Left lung (tissue), 10 donors: ENCODE measurements around the gene C9orf50. TPM values are rescaled to one million over a fixed set of nuclear protein-coding genes. Genes with fewer than 3 reads are reported as not detected.

ENCODE experiments used
- ATAC-seq: fragments of 200-7000 bp; cut with Tn5 transposase; one replicate; pipeline ENCODE4 v1.9.1; 2020; ENCODE audit warnings: moderate library complexity
- DNase-seq, 4 donors: peaks; one replicate each; pipeline ENCODE4 v3.0.0-alpha.2; 2013 to 2020
- H3K27ac ChIP-seq, 2 donors: fragments of 200-600 bp; sonication (generic) in 1 of 2; one replicate each; pipeline versions ENCODE4 v1.5.0 to v1.8.0; 2020 to 2021
- H3K27me3 ChIP-seq, 2 donors: fragments of 200-600 bp; sonication (generic) in 1 of 2; one replicate each; pipeline versions ENCODE4 v1.5.0 to v1.8.0; 2020 to 2021
- H3K36me3 ChIP-seq, 2 donors: fragments of 200-600 bp; sonication (generic) in 1 of 2; one replicate each; pipeline versions ENCODE4 v1.5.0 to v1.8.0; 2020 to 2021
- H3K4me1 ChIP-seq, 2 donors: fragments of 200-600 bp; one replicate each; pipeline ENCODE4 v1.8.0; 2021
- H3K4me3 ChIP-seq, 2 donors: fragments of 200-600 bp; sonication (generic) in 1 of 2; one replicate each; pipeline versions ENCODE4 v1.5.0 to v1.8.0; 2020 to 2021; ENCODE audit warnings: mild to moderate bottlenecking in 1 of 2
- H3K9me3 ChIP-seq, 2 donors: fragments of 200-600 bp; sonication (generic) in 1 of 2; one replicate each; pipeline versions ENCODE4 v1.5.0 to v1.8.0; 2020 to 2021
- CTCF ChIP-seq, 2 donors: fragments of 200-600 bp; sonication (generic) in 1 of 2; IDR thresholded peaks; one replicate each; pipeline versions ENCODE4 v1.5.0 to v1.8.0; 2021; ENCODE audit warnings: antibody characterized with exemption in 2 of 2
- intact Hi-C, 2 donors: fragments of 100-400 bp; cut with DNase I; formaldehyde crosslinking; loops; one replicate each; pipeline versions ENCODE4 v1.11.2 to v1.14.2; 2022
- polyA plus RNA-seq, 6 donors: library from polyadenylated mRNA; unstranded; fragments of 120-200 nt; gene quantifications; one replicate each; pipeline ENCODE4 v1.2.1, GENCODE V29; 2013; ENCODE audit not compliant: insufficient read length in 6 of 6
- total RNA-seq, 2 donors: library from RNA; stranded (reverse); fragmentation: NEBNext Ultra II Directional; extraction: Animal tissue kit (Norgen Biotek cat#: 25700); gene quantifications; one replicate each; pipeline ENCODE4 v1.2.1, GENCODE V29; 2021
- donor health status: DM: no; HTN: yes; CAD: no.
- donor health status: DM: no; HTN: no; CAD: no.

The C9orf50 gene
- total and polyA plus RNA-seq, 8 donors: 0.18 to 0.51 (median 0.44) TPM; not detected in 2

GRCh38 chr9:129562917-129563316 is 58.0 kb downstream of the C9orf50 start:
- DNase-seq: no peak
- Histone ChIP-seq H3K4me3 (no peak overlapping the region), H3K9me3 (no peaks in the 10 kb centered on the region), H3K4me1 (peaks cover 0 to 11% of the 10 kb centered on the region in 2 donors), H3K27me3 (peaks cover 0 to 11% of the 10 kb centered on the region in 2 donors), H3K27ac (no peak overlapping the region), H3K36me3 (no peaks in the 10 kb centered on the region)
- ATAC-seq: no peak
- TF ChIP-seq CTCF (IDR thresholded peaks at IDR 0.05): no peak
- intact Hi-C loops: no loop called here

GRCh38 chr9:129562514-129562913 is 58.4 kb downstream of the C9orf50 start:
- no peak overlapping the region for H3K4me3 ChIP-seq
- no peaks in the 10 kb centered on the region for H3K36me3 ChIP-seq
- peaks cover 0 to 7% of the 10 kb centered on the region in 2 donors for H3K27me3 ChIP-seq
- H3K4me1 ChIP-seq: peaks cover 0 to 7% of the 10 kb centered on the region in 2 donors
- H3K9me3 ChIP-seq: no peaks in the 10 kb centered on the region
- TF ChIP-seq CTCF (IDR thresholded peaks at IDR 0.05): no peak
- DNase-seq: no peak
- intact Hi-C loops: no loop called here
- no peak for ATAC-seq
- no peak overlapping the region for H3K27ac ChIP-seq

Other genes starting within 250 kb of the C9orf50 start
- gene NTMT1, start 5.1 kb upstream of the C9orf50 start, total RNA-seq: 10 to 100 TPM; 25.3 to 35.4 TPM
- gene NTMT1, start 5.1 kb upstream of the C9orf50 start, polyA plus RNA-seq: 10 to 100 TPM; 19.5 to 26.8 (median 22.8) TPM
- gene ASB6, start 21.1 kb upstream of the C9orf50 start, total RNA-seq: 10 to 100 TPM; 15.8 to 18.0 TPM
- gene ASB6, start 21.1 kb upstream of the C9orf50 start, polyA plus RNA-seq: 10 to 100 TPM; 14.0 to 17.7 (median 15.0) TPM
- 1 to 10 TPM; 1.7 to 5.6 TPM for gene PRRX2, start 44.5 kb upstream of the C9orf50 start, total RNA-seq
- 1 to 10 TPM in 2 of 6 donors, under 1 TPM in 4; 0.56 to 1.2 (median 0.93) TPM for gene PRRX2, start 44.5 kb upstream of the C9orf50 start, polyA plus RNA-seq
- 1 to 10 TPM; 3.2 to 9.8 TPM for gene PTGES, start 131.9 kb upstream of the C9orf50 start, total RNA-seq
- 1 to 10 TPM; 5.2 to 6.7 (median 6.1) TPM for gene PTGES, start 131.9 kb upstream of the C9orf50 start, polyA plus RNA-seq
- 10 to 100 TPM; 26.1 to 32.1 TPM for gene TOR1B, start 182.1 kb upstream of the C9orf50 start, total RNA-seq
- gene TOR1B, start 182.1 kb upstream of the C9orf50 start, polyA plus RNA-seq: 10 to 100 TPM; 19.0 to 25.0 (median 21.4) TPM
- gene TOR1A, start 203.0 kb upstream of the C9orf50 start, total RNA-seq: 10 to 100 TPM; 32.0 to 38.5 TPM
- 10 to 100 TPM; 34.2 to 40.0 (median 36.3) TPM for gene TOR1A, start 203.0 kb upstream of the C9orf50 start, polyA plus RNA-seq
- gene C9orf78, start 214.2 kb upstream of the C9orf50 start, total RNA-seq: 10 to 100 TPM; 30.1 to 31.8 TPM
- gene C9orf78, start 214.2 kb upstream of the C9orf50 start, polyA plus RNA-seq: 10 to 100 TPM; 50.7 to 71.9 (median 67.7) TPM
- 10 to 100 TPM; 21.0 to 22.9 TPM for gene USP20, start 214.4 kb upstream of the C9orf50 start, total RNA-seq
- 10 to 100 TPM; 16.7 to 24.6 (median 21.6) TPM for gene USP20, start 214.4 kb upstream of the C9orf50 start, polyA plus RNA-seq